H1 (cell line): Measurements from ENCODE around the gene MRPL50. TPM values are rescaled to one million over a fixed set of nuclear protein-coding genes. Genes with fewer than 3 reads are reported as not detected.

Experiments
- CTCF ChIA-PET: fragments of 300-600 bp; sonication (Branson Sonifier 250); formaldehyde crosslinking; loops from one replicate; lab custom pipeline; 2021; ENCODE audit not compliant: partially characterized antibody; lab: Charles Lee
- POLR2A ChIA-PET: fragments of 300-600 bp; sonication (Branson Sonifier 250); formaldehyde crosslinking; loops from one replicate; lab custom pipeline; 2021; ENCODE audit warnings: inconsistent platforms; ENCODE audit not compliant: partially characterized antibody; lab: Charles Lee
- DNase-seq, 2 experiments: peaks; one replicate each; pipeline versions ENCODE4 v3.0.0 to v3.0.0-alpha.2; 2010 to 2022; ENCODE audit warnings: low spot score in 2 of 2, low read depth in 1 of 2, mixed read lengths in 1 of 2
- FAIRE-seq: peaks from 2 replicates; lab custom pipeline; 2011; peaks lifted over from hg19 to GRCh38; lab: Jason Lieb, UNC
- H2AFZ ChIP-seq: 2 replicates; pipeline ENCODE4 v1.8.1; 2012; ENCODE audit warnings: low read length, inconsistent platforms
- H2AK5ac ChIP-seq: 2 replicates; pipeline ENCODE4 v1.6.1; 2013; ENCODE audit warnings: low read depth, low read length
- H2BK120ac ChIP-seq: replicated peaks from 2 replicates; pipeline ENCODE3; 2013; ENCODE audit warnings: low read depth, low read length, inconsistent platforms
- H2BK12ac ChIP-seq: 2 replicates; pipeline ENCODE4 v1.6.1; 2013; ENCODE audit warnings: low read depth, low read length
- H2BK15ac ChIP-seq: 2 replicates; pipeline ENCODE4 v1.6.1; 2013; ENCODE audit warnings: low read length
- H2BK20ac ChIP-seq: 2 replicates; pipeline ENCODE4 v1.6.1; 2013; ENCODE audit warnings: low read length
- H2BK5ac ChIP-seq: 2 replicates; pipeline ENCODE4 v1.6.1; 2013; ENCODE audit warnings: low read depth, low read length
- H3K14ac ChIP-seq: 2 replicates; pipeline ENCODE4 v1.6.1; 2013; ENCODE audit warnings: inconsistent platforms; ENCODE audit not compliant: insufficient read length
- H3K18ac ChIP-seq: 2 replicates; pipeline ENCODE4 v1.6.1; 2013; ENCODE audit warnings: low read length; ENCODE audit errors: extremely low read depth
- H3K23ac ChIP-seq: 2 replicates; pipeline ENCODE4 v1.6.1; 2013; ENCODE audit warnings: inconsistent platforms; ENCODE audit not compliant: insufficient read length
- H3K23me2 ChIP-seq: 2 replicates; pipeline ENCODE4 v1.6.1; 2013; ENCODE audit warnings: low read depth, low read length
- H3K27ac ChIP-seq: 2 replicates; pipeline ENCODE4 v1.6.1; 2011; ENCODE audit warnings: low read depth, low read length, inconsistent platforms
- H3K27me3 ChIP-seq, 4 experiments: replicated peaks in 1 of 4; 1 replicate in 1 of 4; 2 replicates in 3 of 4; pipeline versions ENCODE4 v1.6.1 to v1.8.1; 2011 to 2013; ENCODE audit warnings: low read length in 3 of 4, mild to moderate bottlenecking in 3 of 4, inconsistent platforms in 2 of 4, mixed read lengths in 2 of 4, moderate library complexity in 1 of 4; ENCODE audit not compliant: control insufficient read depth in 3 of 4, insufficient read depth in 3 of 4; ENCODE audit errors: extremely low read depth in 1 of 4
- H3K36me3 ChIP-seq, 4 experiments: 2 replicates each; pipeline versions ENCODE4 v1.6.1 to v1.8.1; 2011 to 2013; ENCODE audit warnings: mild to moderate bottlenecking in 4 of 4, low read length in 3 of 4, moderate library complexity in 2 of 4, control low read depth in 1 of 4, inconsistent platforms in 1 of 4; ENCODE audit not compliant: insufficient read depth in 4 of 4, control insufficient read depth in 2 of 4
- H3K4ac ChIP-seq: replicated peaks from 2 replicates; pipeline ENCODE3; 2013; ENCODE audit warnings: low read length, low read depth, mixed read lengths, inconsistent platforms; ENCODE audit not compliant: insufficient read length
- H3K4me1 ChIP-seq, 4 experiments: replicated peaks in 1 of 4; 1 replicate in 1 of 4; 2 replicates in 3 of 4; pipeline versions ENCODE4 v1.6.1 to v1.8.1; 2011 to 2013; ENCODE audit warnings: low read length in 3 of 4, inconsistent platforms in 2 of 4, mixed read lengths in 1 of 4; ENCODE audit not compliant: insufficient read depth in 4 of 4, control insufficient read depth in 3 of 4
- H3K4me2 ChIP-seq, 2 experiments: 2 replicates each; pipeline versions ENCODE4 v1.6.1 to v1.8.1; 2011 to 2013; ENCODE audit warnings: low read depth in 2 of 2, low read length in 2 of 2, control low read depth in 1 of 2, inconsistent platforms in 1 of 2, mild to moderate bottlenecking in 1 of 2; ENCODE audit not compliant: insufficient read depth in 1 of 2
- H3K4me3 ChIP-seq, 4 experiments: fragments of 200-600, 300-600 bp in 1 of 4; sonication (generic), shearing (Covaris generic), sonication (Bioruptor Twin) in 1 of 4; 2 replicates each; pipeline versions ENCODE4 v1.5.1 to v1.8.1; 2011 to 2016; ENCODE audit warnings: low read length in 4 of 4, low read depth in 3 of 4, control low read depth in 2 of 4, inconsistent platforms in 2 of 4, mild to moderate bottlenecking in 2 of 4, mixed read lengths in 1 of 4, moderate library complexity in 1 of 4; ENCODE audit not compliant: insufficient read depth in 2 of 4; ENCODE audit errors: extremely low read depth in 1 of 4
- H3K56ac ChIP-seq: replicated peaks from 2 replicates; pipeline ENCODE3; 2013; ENCODE audit warnings: low read depth, mild to moderate bottlenecking, mixed read lengths, low read length, inconsistent platforms; ENCODE audit not compliant: insufficient read length
- H3K79me1 ChIP-seq: 2 replicates; pipeline ENCODE4 v1.6.1; 2013; ENCODE audit warnings: low read depth, low read length, control low read depth
- H3K79me2 ChIP-seq, 2 experiments: 2 replicates each; pipeline versions ENCODE4 v1.6.1 to v1.8.1; 2012 to 2013; ENCODE audit warnings: low read length in 2 of 2, mild to moderate bottlenecking in 2 of 2, inconsistent platforms in 1 of 2; ENCODE audit not compliant: insufficient read depth in 2 of 2, control insufficient read depth in 1 of 2
- H3K9ac ChIP-seq, 4 experiments: replicated peaks in 1 of 4; 1 replicate in 1 of 4; 2 replicates in 3 of 4; pipeline versions ENCODE4 v1.6.1 to v1.8.1; 2011 to 2013; ENCODE audit warnings: low read depth in 3 of 4, low read length in 3 of 4, control low read depth in 2 of 4, mild to moderate bottlenecking in 2 of 4, moderate library complexity in 2 of 4, inconsistent platforms in 1 of 4; ENCODE audit errors: extremely low read depth in 1 of 4
- H3K9me3 ChIP-seq, 2 experiments: 2 replicates each; pipeline versions ENCODE4 v1.6.1 to v1.8.1; 2012 to 2013; ENCODE audit warnings: mild to moderate bottlenecking in 2 of 2, moderate library complexity in 2 of 2, control low read depth in 1 of 2, inconsistent platforms in 1 of 2, low read depth in 1 of 2, low read length in 1 of 2, mixed read lengths in 1 of 2; ENCODE audit not compliant: insufficient read depth in 2 of 2
- H4K20me1 ChIP-seq, 2 experiments: replicated peaks in 1 of 2; 2 replicates each; pipeline versions ENCODE3 to v1.8.1; 2011 to 2013; ENCODE audit warnings: inconsistent platforms in 2 of 2, low read length in 2 of 2, mild to moderate bottlenecking in 1 of 2; ENCODE audit not compliant: insufficient read depth in 2 of 2, control insufficient read depth in 1 of 2
- H4K5ac ChIP-seq: 2 replicates; pipeline ENCODE4 v1.6.1; 2013; ENCODE audit warnings: low read length, low read depth, mixed read lengths, inconsistent platforms; ENCODE audit not compliant: insufficient read length
- H4K8ac ChIP-seq: 2 replicates; pipeline ENCODE4 v1.8.0; 2013; ENCODE audit warnings: mild to moderate bottlenecking, moderate library complexity, low read length, inconsistent platforms; ENCODE audit not compliant: insufficient read depth; ENCODE audit errors: extremely low read depth
- H4K91ac ChIP-seq: replicated peaks from 2 replicates; pipeline ENCODE3; 2013; ENCODE audit warnings: low read length, mixed read lengths, inconsistent platforms; ENCODE audit not compliant: insufficient read length
- CBX5 ChIP-seq: fragments of 300-800, 300-1000 bp; sonication (generic); IDR thresholded peaks from 2 replicates; pipeline ENCODE4 v1.7.1; 2016; ENCODE audit warnings: antibody characterized with exemption, low read length, low read depth
- EGR1 ChIP-seq: IDR thresholded peaks from 2 replicates; pipeline ENCODE4 v1.6.1; 2011; ENCODE audit warnings: low read depth, low read length, borderline replicate concordance
- EP300 ChIP-seq, 2 experiments: IDR thresholded peaks; 1 replicate in 1 of 2; 2 replicates in 1 of 2; pipeline ENCODE4 v1.6.1; 2011 to 2012; ENCODE audit warnings: low read depth in 2 of 2, low read length in 2 of 2, mild to moderate bottlenecking in 2 of 2, borderline replicate concordance in 1 of 2, inconsistent platforms in 1 of 2, moderate library complexity in 1 of 2
- HDAC2 ChIP-seq, 2 experiments: fragments of 300-600 bp in 1 of 2; sonication (generic) in 1 of 2; IDR thresholded peaks; 2 replicates each; pipeline ENCODE4 v1.6.1; 2011 to 2012; ENCODE audit warnings: low read depth in 2 of 2, low read length in 2 of 2, mild to moderate bottlenecking in 2 of 2, moderate library complexity in 2 of 2, borderline replicate concordance in 1 of 2, inconsistent platforms in 1 of 2
- KDM4A ChIP-seq: IDR thresholded peaks from one replicate; pipeline ENCODE4 v1.7.1; 2012; ENCODE audit warnings: low read depth, mild to moderate bottlenecking, moderate library complexity, low read length, inconsistent platforms; ENCODE audit not compliant: severe bottlenecking
- NRF1 ChIP-seq: IDR thresholded peaks from 2 replicates; pipeline ENCODE4 v1.6.1; 2011; ENCODE audit warnings: mild to moderate bottlenecking, low read depth, low read length, improper control_type of control experiment
- POLR2A ChIP-seq, 2 experiments: IDR thresholded peaks; 1 replicate in 1 of 2; 2 replicates in 1 of 2; pipeline ENCODE4 v1.6.1; 2011; ENCODE audit warnings: low read depth in 2 of 2, low read length in 2 of 2, mild to moderate bottlenecking in 2 of 2; ENCODE audit errors: control extremely low read depth in 1 of 2
- RXRA ChIP-seq: IDR thresholded peaks from 2 replicates; pipeline ENCODE4 v1.6.1; 2011; ENCODE audit warnings: low read depth, mild to moderate bottlenecking, low read length, moderate library complexity; ENCODE audit not compliant: insufficient read depth
- SAP30 ChIP-seq: fragments of 300-600 bp; sonication (generic); IDR thresholded peaks from 2 replicates; pipeline ENCODE4 v1.7.1; 2012; ENCODE audit warnings: low read length, moderate library complexity, mild to moderate bottlenecking, inconsistent platforms; ENCODE audit not compliant: insufficient read depth, insufficient replicate concordance
- SP4 ChIP-seq: IDR thresholded peaks from 2 replicates; pipeline ENCODE4 v1.6.1; 2012; ENCODE audit warnings: low read length, inconsistent platforms
- TAF7 ChIP-seq: optimal IDR thresholded peaks from 2 replicates; pipeline ENCODE3; 2011; ENCODE audit warnings: low read depth, mild to moderate bottlenecking, inconsistent platforms, low read length, moderate library complexity, borderline replicate concordance
- TBP ChIP-seq: IDR thresholded peaks from 2 replicates; pipeline ENCODE4 v1.6.1; 2011; ENCODE audit warnings: low read depth, low read length, improper control_type of control experiment
- polyA plus RNA-seq, 7 experiments: library from polyadenylated mRNA; depleted of rRNA in 3 of 7; stranded (reverse) in 5 of 7; unstranded in 2 of 7; fragments of >200 nt in 5 of 7; fragments of 200-250 nt in 2 of 7; gene quantifications; 1 replicate in 5 of 7; 2 replicates in 1 of 7; 4 replicates in 1 of 7; pipeline versions ENCODE4 v1.2.1 to v1.2.3, GENCODE V29; 2011 to 2013; ENCODE audit warnings: missing spikeins in 2 of 7, mixed read lengths in 2 of 7
- total RNA-seq: library from RNA; stranded (reverse); fragmentation: NEBNext Ultra II Directional; extraction: Animal tissue kit (Norgen Biotek cat#: 25700); gene quantifications from 2 replicates; pipeline ENCODE4 v1.2.1, GENCODE V29; 2021

MRPL50 gene
- total and polyA plus RNA-seq, 2 of the 8 experiments (the other 6 are each of a cell fraction or from before 2014, with no cell fraction given) = 17.8 to 25.1 TPM

- Histone ChIP-seq H3K9ac (no peak overlapping the region), H3K4me3 (no peak overlapping the region), H3K56ac (no peak overlapping the region), H3K4me1 (peaks cover 0 to 3% (median 0%) of the 10 kb centered on the region in 4 experiments; a peak in 3 of 7 replicates), H2BK5ac (no peak overlapping the region), H4K91ac (no peak overlapping the region), H3K27ac (no peak overlapping the region), H3K23me2 (no peaks in the 10 kb centered on the region), H3K4ac (no peak overlapping the region), H4K5ac (no peak overlapping the region), H3K4me2 (no peak overlapping the region), H2BK15ac (no peak overlapping the region), H3K14ac (no peak overlapping the region), H3K23ac (no peak overlapping the region), H2AFZ (no peak overlapping the region), H3K79me2 (no peaks in the 10 kb centered on the region), H4K20me1 (no peaks in the 10 kb centered on the region), H3K9me3 (peaks cover 5% of the 10 kb centered on the region in 2 experiments; a peak in 2 of 4 replicates), H4K8ac (no peak overlapping the region), H2BK12ac (no peak overlapping the region), H3K18ac (no peak overlapping the region), H2BK20ac (no peak overlapping the region), H2BK120ac (no peak overlapping the region), H3K79me1 (no peaks in the 10 kb centered on the region), H2AK5ac (no peak overlapping the region), H3K36me3 (no peaks in the 10 kb centered on the region), H3K27me3 (no peaks in the 10 kb centered on the region)
- DNase-seq = no peak
- ChIA-PET POLR2A (no interaction called here), CTCF (interaction anchor here (2.0 kb wide), 1 partner anchor 9 kb away, joined by 8 read pairs; no protein-coding TSS in a partner anchor)
- FAIRE-seq = no peak
- TF ChIP-seq TAF7 (no peak), CBX5 (no peak), KDM4A (no peak), EP300 (IDR thresholded peaks at IDR 0.05; ENCODE audit: borderline replicate concordance in 1 of 2, low read depth in 2 of 2, low read length in 2 of 2) (no peak), SAP30 (no peak), EGR1 (no peak), RXRA (no peak), TBP (no peak), SP4 (no peak), NRF1 (no peak), HDAC2 (IDR thresholded peaks at IDR 0.05; ENCODE audit: borderline replicate concordance in 1 of 2, low read depth in 2 of 2, low read length in 2 of 2) (no peak), POLR2A (IDR thresholded peaks at IDR 0.05; ENCODE audit: control extremely low read depth in 1 of 2, low read depth in 2 of 2, low read length in 2 of 2) (no peak)
Measured at GRCh38 chr9:101380295-101380694, 18.1 kb downstream of the MRPL50 start.
